DOHH2 (cell line): Measurements from ENCODE around the gene ANXA9.
A peak's percentile ranks its signal among the peaks of the same experiment; 100 is the strongest.

ENCODE experiments used
- H3F3A ChIP-seq: fragments of 200-600 bp; sonication (generic), shearing (Covaris generic); 2 replicates; pipeline ENCODE4 v1.6.0; 2016; ENCODE audit warnings: antibody characterized with exemption, mild to moderate bottlenecking; ENCODE audit not compliant: control insufficient read depth, insufficient read depth
- H3K27ac ChIP-seq: fragments of 200-600 bp; sonication (generic); 2 replicates; pipeline ENCODE4 v1.5.1; 2014; ENCODE audit warnings: low read depth, mild to moderate bottlenecking, low read length, moderate library complexity
- H3K27me3 ChIP-seq: fragments of 200-600 bp; sonication (generic); 2 replicates; pipeline ENCODE4 v1.6.1; 2014; ENCODE audit warnings: mild to moderate bottlenecking, low read length, mixed read lengths; ENCODE audit not compliant: control insufficient read depth
- H3K36me3 ChIP-seq: fragments of 200-600 bp; sonication (generic); 2 replicates; pipeline ENCODE4 v1.6.1; 2014; ENCODE audit warnings: mild to moderate bottlenecking, low read length, moderate library complexity, mixed read lengths; ENCODE audit not compliant: control insufficient read depth
- H3K4me1 ChIP-seq: fragments of 200-600 bp; sonication (generic); 2 replicates; pipeline ENCODE4 v1.6.1; 2014; ENCODE audit warnings: mild to moderate bottlenecking, low read length, mixed read lengths; ENCODE audit not compliant: control insufficient read depth
- H3K4me2 ChIP-seq: fragments of 200-600 bp; sonication (generic); 2 replicates; pipeline ENCODE4 v1.6.0; 2014; ENCODE audit warnings: mild to moderate bottlenecking, low read length, moderate library complexity
- H3K4me3 ChIP-seq: fragments of 200-600 bp; sonication (generic); 2 replicates; pipeline ENCODE4 v1.5.1; 2014; ENCODE audit warnings: mild to moderate bottlenecking, low read length, mixed read lengths
- H3K79me2 ChIP-seq: fragments of 200-600 bp; sonication (generic); 2 replicates; pipeline ENCODE4 v1.6.1; 2014; ENCODE audit warnings: mild to moderate bottlenecking, low read length, mixed read lengths; ENCODE audit not compliant: control insufficient read depth
- H3K9me2 ChIP-seq: fragments of 200-600 bp; sonication (generic); replicated peaks from 2 replicates; pipeline ENCODE4 v1.6.1; 2014; ENCODE audit warnings: mild to moderate bottlenecking, low read length, mixed read lengths; ENCODE audit not compliant: control insufficient read depth
- H3K9me3 ChIP-seq: fragments of 200-600 bp; sonication (generic); 2 replicates; pipeline ENCODE4 v1.6.1; 2014; ENCODE audit warnings: antibody characterized with exemption, low read length, mixed read lengths; ENCODE audit not compliant: control insufficient read depth, insufficient read depth
- H4K20me1 ChIP-seq: fragments of 200-600 bp; sonication (generic); 2 replicates; pipeline ENCODE4 v1.6.0; 2014; ENCODE audit warnings: low read depth, mild to moderate bottlenecking, antibody characterized with exemption, low read length, moderate library complexity; ENCODE audit not compliant: control insufficient read depth, insufficient read depth
- EZH2phosphoT487 ChIP-seq: fragments of 200-600 bp; sonication (generic); IDR thresholded peaks from 2 replicates; pipeline ENCODE4 v1.6.1; 2017; ENCODE audit warnings: borderline replicate concordance, mild to moderate bottlenecking, antibody characterized with exemption, low read length, moderate library complexity, mixed read lengths
- TF ChIP-seq, protein P1 (sequence below): fragments of 200-600 bp; sonication (generic); IDR thresholded peaks from one replicate; pipeline ENCODE4 v1.5.1; 2014; ENCODE audit warnings: antibody characterized with exemption, mild to moderate bottlenecking, low read depth, low read length; ENCODE audit not compliant: poor library complexity, severe bottlenecking

Gene ANXA9

DNA sequence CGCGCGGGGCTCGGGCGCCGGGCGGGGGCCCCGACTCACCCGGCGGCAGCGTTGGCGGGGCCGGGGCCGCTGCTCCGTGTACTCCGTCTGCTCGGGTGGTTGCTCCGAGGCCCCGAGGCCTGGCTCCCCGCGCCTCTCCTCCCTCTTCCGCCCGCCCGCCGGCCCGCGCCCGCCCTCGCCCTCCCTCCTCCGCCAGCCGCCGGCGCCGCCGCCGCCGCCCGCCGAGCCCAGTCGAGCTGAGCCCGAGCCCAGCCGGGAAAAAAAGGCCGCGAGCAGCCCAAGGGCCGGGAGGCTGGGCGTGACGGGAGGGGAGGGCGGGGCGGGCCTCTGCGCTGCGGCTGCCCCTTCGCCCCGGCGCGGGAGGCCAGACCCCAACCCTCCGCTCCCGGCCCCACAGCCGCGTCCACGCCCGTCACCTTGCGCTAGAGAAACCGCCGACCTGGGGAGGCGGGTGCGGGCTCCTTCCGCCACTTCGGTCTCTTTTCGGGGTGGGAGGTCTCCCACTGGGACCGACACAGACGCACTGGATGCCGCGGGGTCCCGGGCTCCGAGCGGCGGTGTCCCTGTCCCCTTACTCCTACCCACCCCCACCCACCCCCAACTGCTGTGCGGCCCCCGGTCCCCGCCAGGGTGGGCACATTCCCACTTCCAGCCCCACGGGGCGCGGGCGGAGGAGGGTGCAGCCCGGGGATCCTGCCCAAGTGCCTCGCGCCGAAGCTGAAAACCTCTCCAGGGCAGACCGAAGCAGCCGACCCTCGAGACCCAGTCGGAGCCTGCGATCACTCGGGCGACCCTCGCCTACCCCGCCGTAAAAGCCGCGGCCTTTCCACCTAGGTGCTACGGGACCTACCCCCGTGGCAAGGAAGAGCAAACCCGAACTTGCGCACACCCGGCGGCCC, 7.3 kb upstream of the ANXA9 start, which contains the start of gene CERS2:
CERS2 (minus strand) TSS at position 256 of the 899 bp plus-strand sequence. CDS start 5,745 bp downstream, outside the sequence.
- no peaks in the 10 kb centered on the region for H3K27me3 ChIP-seq
- TF ChIP-seq, protein P1, sequence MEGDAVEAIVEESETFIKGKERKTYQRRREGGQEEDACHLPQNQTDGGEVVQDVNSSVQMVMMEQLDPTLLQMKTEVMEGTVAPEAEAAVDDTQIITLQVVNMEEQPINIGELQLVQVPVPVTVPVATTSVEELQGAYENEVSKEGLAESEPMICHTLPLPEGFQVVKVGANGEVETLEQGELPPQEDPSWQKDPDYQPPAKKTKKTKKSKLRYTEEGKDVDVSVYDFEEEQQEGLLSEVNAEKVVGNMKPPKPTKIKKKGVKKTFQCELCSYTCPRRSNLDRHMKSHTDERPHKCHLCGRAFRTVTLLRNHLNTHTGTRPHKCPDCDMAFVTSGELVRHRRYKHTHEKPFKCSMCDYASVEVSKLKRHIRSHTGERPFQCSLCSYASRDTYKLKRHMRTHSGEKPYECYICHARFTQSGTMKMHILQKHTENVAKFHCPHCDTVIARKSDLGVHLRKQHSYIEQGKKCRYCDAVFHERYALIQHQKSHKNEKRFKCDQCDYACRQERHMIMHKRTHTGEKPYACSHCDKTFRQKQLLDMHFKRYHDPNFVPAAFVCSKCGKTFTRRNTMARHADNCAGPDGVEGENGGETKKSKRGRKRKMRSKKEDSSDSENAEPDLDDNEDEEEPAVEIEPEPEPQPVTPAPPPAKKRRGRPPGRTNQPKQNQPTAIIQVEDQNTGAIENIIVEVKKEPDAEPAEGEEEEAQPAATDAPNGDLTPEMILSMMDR, result no peak
- TF ChIP-seq EZH2phosphoT487, result no peak
- no peaks in the 10 kb centered on the region for H3K9me2 ChIP-seq
- H3K4me1 ChIP-seq, result peaks cover 63% of the 10 kb centered on the region
- H4K20me1 ChIP-seq, result 0 out of 2 replicates have a peak, but pooled peaks cover 3% of the 10 kb centered on the region
- H3K4me2 ChIP-seq, result peak within 1 kb of the TSS; percentile 90
- H3F3A ChIP-seq, result peaks cover 9% of the 10 kb centered on the region
- peaks cover 57% of the 10 kb centered on the region for H3K79me2 ChIP-seq
- H3K9me3 ChIP-seq, result no peaks in the 10 kb centered on the region
- H3K27ac ChIP-seq, result peak within 1 kb of the TSS; percentile 50
- H3K4me3 ChIP-seq, result peak within 1 kb of the TSS; percentile 90
- H3K36me3 ChIP-seq, result peaks cover 33% of the 10 kb centered on the region

GRCh38 chr1:150976401-150976821, 5.7 kb upstream of the ANXA9 start:
- Histone ChIP-seq H3K9me3 (no peaks in the 10 kb centered on the region), H3K4me1 (peaks cover 64% of the 10 kb centered on the region)
- TF ChIP-seq, protein P1, result no peak
- TF ChIP-seq EZH2phosphoT487, result no peak

DNA sequence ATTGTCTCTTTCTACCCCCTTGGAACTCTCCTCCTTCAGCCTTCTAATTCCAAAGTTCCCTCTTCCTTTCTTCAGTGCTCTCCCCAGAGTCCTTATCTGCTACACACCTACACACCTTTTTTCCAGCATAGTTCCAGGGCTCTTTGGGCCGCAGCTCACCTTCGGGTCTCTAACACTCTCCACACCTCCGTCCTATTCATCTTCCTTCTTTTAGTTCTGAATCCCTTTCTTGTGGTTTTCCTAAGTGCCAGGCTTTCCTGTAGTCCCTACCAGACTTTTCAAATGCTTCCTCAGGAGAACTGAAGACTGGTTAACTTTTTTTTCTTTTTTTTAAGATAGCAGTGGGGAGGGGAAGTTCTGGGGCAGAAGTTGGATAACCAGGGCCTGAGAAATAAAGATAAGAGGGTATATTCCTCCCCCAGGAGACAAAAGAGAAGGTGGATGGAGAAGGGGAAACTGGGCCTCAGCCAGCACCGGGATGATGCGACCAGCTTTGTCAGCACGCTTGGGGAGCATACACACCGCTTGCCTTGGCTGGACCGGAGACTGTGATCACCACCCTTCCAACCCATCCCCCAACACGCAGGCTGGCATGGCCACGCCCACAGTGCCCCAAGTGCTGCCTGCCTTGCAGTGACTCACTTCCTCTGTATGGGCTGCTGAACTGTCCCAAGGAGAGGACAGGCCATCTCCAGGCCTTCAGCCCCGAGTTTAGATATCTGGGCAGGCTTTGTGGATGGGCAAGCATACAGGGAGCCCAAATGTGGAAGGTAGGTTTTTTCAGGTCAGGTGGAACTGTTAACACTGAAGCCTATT, 5.0 kb upstream of the ANXA9 start:
- peaks cover 9% of the 10 kb centered on the region for H3F3A ChIP-seq
- no peaks in the 10 kb centered on the region for H3K27me3 ChIP-seq
- peaks cover 20% of the 10 kb centered on the region for H3K36me3 ChIP-seq
- peaks cover 34% of the 10 kb centered on the region for H3K79me2 ChIP-seq
- peaks cover 59% of the 10 kb centered on the region for H3K4me1 ChIP-seq
- H3K4me2 ChIP-seq, result peak overlapping the region; percentile 65
- no peaks in the 10 kb centered on the region for H3K9me3 ChIP-seq
- no peaks in the 10 kb centered on the region for H4K20me1 ChIP-seq
- no peaks in the 10 kb centered on the region for H3K9me2 ChIP-seq
- no peak overlapping the region for H3K27ac ChIP-seq
- TF ChIP-seq, protein P1, result no peak
- no peak for TF ChIP-seq EZH2phosphoT487
- peak overlapping the region; percentile 65 for H3K4me3 ChIP-seq

More at GRCh38 chr1:150976401-150976821, 5.7 kb upstream of the ANXA9 start:
- Histone ChIP-seq H3K36me3 (peaks cover 27% of the 10 kb centered on the region), H3K27ac (no peak overlapping the region), H3K4me3 (no peak overlapping the region), H3F3A (peaks cover 9% of the 10 kb centered on the region), H3K4me2 (peak overlapping the region; percentile 65), H3K79me2 (peaks cover 41% of the 10 kb centered on the region), H4K20me1 (no peaks in the 10 kb centered on the region), H3K27me3 (no peaks in the 10 kb centered on the region), H3K9me2 (no peaks in the 10 kb centered on the region)
